ENCODE results near the gene TAOK3. TPM values are rescaled to one million over a fixed set of nuclear protein-coding genes. Genes with fewer than 3 reads are reported as not detected.
"Not testable (repeated sequence)": the region's sequence is repeated elsewhere in the genome, so short reads cannot be mapped to it uniquely, and the experiment has no call there.

Gene TAOK3
- total RNA-seq, 1 donor from 2014 or later: 52.9 TPM

DNA sequence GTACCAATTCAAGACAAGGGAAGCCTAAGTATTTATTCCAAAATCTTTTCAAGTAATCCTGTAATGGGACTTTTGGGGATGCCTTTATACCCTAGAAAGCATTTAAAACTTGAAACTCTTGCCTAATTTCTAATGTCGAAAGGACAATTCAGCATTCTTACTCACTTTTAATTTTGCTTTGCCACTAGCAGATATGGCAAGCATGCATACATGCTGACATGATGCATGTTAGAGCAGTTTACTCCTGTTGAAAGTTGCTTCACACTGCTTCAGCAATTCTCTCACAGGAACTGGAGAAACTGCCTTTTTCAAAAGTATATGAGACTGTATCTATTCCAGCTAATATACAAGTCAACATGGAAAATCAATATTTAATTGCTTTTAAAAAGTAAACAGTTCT, 79.9 kb downstream of the TAOK3 start:
- no peak for DNase-seq

DNA sequence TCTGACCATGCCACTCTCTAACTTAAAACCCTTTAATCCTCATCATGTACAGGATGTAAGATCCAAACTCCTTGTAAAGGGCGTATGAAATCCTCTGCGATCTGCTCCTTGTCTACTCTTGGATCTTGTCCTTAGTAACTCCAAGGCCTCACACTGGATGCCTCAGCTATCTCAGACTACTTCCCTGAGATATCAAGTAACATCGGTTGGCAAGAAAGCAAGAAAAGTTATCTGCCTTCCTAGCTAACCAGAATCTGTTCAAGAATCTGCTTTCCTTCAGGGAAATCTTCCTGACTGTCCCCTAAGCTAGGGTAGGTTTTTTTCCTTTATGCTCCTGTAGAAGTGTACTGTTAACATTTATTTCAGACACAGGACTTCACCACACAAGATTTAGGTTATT, 82.6 kb downstream of the TAOK3 start:
- DNase-seq: no peak

- no peak for DNase-seq
These were observed 84.5 kb downstream of the TAOK3 start for GRCh38 chr12:118288174-118288573.

DNA sequence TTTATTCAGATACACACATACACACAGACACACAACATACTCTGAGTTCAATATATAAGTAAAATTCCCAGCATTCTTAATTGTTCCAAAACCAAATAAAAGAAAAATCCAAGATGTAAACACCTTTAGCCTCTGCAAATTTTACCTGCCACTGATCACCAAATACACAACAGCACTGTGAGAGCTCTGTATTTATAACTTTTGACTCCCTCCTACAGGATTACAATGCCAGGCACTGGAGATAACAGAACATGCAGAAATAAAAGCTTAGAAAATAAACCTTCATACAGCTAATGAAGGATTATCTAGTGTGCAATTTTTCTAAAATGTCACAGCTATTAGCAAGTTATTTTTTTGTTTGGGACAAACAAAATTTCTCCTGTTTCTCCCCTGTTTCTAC, 85.0 kb downstream of the TAOK3 start:
- DNase-seq: no peak

- no peak for DNase-seq
These were observed 89.9 kb downstream of the TAOK3 start for GRCh38 chr12:118282767-118283166.

- not testable (repeated sequence) for DNase-seq
These were observed 94.4 kb downstream of the TAOK3 start for GRCh38 chr12:118278288-118278687.

DNA sequence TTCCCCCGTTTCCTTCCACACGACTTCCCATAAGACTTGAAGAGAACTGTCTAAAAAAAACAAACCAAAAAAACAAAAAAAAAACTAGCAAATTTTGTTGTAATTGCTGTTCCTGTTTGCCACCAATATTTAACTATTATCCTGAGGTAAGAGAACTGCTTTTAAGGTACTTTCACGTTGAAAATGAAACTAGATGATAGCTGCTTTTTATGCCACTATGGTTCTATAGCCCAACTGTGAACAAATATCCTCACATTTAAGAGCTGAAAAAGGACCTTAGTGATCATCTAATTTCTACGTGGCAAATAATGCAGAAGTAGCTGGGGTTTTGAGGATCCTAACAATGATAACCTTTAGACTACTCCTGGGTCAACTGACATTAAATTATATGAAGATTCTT, 98.6 kb downstream of the TAOK3 start:
- DNase-seq: no peak

- no peak for DNase-seq
These were observed 100.8 kb downstream of the TAOK3 start for GRCh38 chr12:118271770-118272417.

DNA sequence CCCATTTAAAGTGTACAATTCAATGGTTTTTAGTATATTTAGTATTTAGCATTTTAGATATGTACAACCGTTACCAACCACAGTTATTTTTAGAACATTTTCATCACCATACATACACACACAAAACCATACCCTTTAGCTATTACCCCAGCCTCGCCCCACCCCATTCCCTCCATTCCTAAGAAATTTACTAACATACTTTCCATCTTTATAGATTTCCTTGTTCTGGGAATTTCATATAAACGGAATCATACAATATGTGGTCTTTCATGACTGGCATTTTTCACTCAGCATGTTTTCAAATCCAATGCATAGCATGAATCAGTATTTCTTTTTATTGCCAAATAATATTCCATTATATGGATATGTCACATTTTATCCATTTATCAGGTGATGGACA, 101.5 kb downstream of the TAOK3 start:
- DNase-seq: no peak

- no peak for DNase-seq
These were observed 102.9 kb downstream of the TAOK3 start for GRCh38 chr12:118269806-118270205.

DNA sequence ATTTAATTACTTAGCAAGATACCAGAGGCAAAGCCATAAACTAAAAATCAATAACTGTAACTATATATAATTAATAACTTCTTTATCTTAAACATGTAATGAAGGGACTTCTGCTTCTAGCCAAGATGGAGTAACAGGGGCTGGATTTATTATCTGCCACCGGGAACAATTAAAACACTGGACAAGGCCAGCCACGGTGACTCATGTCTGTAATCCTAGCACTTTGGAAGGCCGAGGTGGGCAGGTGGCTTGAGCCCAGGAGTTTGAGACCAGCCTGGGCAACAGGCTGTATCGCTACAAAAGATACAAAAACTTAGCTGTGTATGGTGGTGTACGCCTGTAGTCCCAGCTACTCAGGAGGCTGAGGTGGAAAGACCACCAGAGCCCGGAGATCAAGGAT, 113.6 kb downstream of the TAOK3 start:
- DNase-seq: no peak

DNA sequence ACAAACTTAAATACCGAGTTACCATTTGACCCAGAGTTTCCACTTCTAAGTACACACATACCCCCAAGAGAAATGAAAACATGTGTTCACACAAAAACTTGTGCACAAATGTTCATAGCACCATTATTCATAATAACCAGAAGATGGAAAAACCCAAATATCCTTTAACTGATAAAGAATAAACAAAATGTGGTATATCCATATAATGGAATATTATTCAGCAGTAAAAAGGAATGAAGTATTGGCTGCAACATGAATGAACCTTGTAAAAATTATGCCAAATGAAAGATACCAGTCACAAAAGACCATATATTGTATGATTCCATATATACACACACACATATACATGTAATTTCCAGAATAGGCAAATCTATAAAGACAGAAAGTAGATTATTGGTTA, 116.4 kb downstream of the TAOK3 start:
- no peak for DNase-seq

GRCh38 chr12:118249547-118249946, 123.2 kb downstream of the TAOK3 start:
- DNase-seq: no peak

DNA sequence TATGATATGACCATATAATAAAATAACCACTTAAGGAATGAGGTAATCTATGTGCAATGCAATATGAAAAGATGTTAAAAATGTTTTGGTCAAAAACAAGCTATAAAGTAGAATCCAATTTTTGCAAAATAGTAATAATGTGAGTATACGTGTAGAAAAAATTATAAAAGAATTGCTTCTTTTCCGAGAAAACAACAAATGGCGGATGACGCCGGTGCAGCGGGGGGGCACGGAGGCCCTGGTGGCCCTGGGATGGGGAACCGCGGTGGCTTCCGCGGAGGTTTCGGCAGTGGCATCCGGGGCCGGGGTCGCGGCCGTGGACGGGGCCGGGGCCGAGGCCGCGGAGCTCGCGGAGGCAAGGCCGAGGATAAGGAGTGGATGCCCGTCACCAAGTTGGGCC, 126.8 kb downstream of the TAOK3 start:
- not testable (repeated sequence) for DNase-seq

DNA sequence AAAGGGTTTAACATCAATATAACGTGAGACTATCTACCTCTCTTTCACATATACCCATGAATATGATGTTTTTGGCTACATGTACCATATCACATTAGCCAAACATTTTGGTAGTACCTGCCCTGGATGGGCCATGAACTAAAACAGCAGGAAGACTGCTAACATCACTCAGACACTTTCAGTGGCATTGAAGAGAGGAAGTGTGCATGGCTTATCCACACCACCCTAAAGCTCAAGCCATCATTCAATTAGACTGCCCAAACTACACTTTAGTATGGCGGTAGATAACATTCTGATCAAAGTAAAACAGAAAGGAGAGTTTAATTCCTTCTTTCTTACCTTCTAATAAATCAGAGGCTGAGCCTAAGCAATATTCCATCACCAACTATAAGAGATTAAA, 133.8 kb downstream of the TAOK3 start:
- no peak for DNase-seq

DNA sequence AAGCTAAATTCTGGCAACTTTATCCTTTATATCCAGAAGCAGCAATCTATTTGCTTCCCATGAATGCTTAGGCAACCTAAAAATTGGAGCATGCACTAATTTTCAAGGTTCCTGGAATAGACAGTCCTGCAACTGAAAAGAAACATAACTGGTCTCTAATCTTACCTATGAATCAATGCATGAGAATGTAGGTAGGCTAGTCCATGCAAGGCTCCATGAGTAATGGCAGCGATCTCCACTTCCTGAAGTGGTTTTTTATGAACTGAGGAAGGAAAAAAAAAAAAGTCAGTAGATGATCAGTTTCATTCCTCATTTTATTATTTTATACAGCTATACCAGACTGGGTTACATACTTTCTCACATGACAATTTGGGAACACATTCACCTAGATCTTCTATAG, 134.8 kb downstream of the TAOK3 start:
- no peak for DNase-seq

- DNase-seq: no peak
These were observed 135.5 kb downstream of the TAOK3 start for GRCh38 chr12:118237052-118237665.

GRCh38 chr12:118220702-118221101, 152.0 kb downstream of the TAOK3 start:
- no peak for DNase-seq

GRCh38 chr12:118219772-118220171, 152.9 kb downstream of the TAOK3 start:
- DNase-seq: no peak

DNA sequence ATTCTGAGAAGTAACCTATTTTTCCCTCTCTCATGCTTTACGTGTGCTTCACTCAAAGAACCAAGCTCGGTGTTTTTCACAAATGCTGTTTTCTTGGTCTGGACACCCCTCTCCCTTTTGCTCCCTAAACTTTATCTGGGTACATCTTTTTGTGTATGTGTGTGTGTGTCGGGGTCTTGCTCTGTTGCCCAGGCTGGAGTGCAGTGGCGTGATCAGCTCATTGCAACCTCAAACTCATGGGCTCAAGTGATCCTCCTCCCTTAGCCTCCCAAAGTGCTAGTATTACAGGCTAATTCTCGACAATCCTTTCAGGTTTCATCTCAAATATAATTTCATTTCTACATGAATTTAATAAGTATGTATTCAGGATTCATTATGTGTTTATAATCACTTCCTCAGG, 153.6 kb downstream of the TAOK3 start:
- no peak for DNase-seq

GRCh38 chr12:118213452-118213851, 159.3 kb downstream of the TAOK3 start:
- no peak for DNase-seq

DNA sequence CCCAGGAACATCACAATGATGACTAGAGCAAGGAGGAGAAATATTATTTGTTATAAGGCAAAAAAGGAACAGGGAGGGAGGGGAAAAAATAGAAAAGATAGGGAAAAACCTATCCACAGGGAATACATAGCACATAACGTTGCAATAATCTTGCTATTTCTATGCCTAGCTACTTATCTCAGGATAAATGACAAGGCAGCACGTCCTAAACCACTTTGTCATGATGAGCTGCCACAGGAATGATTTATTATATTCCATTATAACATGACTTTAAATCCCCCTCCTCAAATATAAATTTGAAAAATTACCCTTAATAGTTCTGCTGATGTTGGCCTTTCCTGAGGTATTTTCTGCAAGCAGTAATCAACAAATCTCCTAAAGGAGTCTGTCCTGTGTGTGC, 160.1 kb downstream of the TAOK3 start:
- DNase-seq: no peak

- no peak for DNase-seq
These were observed 166.6 kb downstream of the TAOK3 start for GRCh38 chr12:118206107-118206412.

DNA sequence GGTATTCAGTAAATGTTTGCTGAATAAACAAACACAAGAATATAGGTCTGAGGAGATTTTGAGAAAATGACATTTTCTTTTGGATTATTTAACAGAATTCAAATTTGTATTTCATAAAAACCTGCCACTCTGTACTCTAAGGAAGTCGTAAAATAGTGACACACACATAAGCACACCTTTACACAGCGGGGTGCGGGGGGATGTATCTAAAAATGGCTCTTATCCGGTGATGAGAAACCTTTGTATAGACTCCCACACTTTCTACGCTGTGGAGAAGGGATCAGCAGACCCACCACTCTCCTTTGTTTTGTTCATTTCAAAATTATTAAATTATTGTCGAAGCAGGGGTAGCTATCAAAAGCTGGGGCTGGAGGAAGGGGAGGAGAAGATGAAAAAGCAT, 178.7 kb downstream of the TAOK3 start:
- DNase-seq: no peak

GRCh38 chr12:118193477-118193876, 179.2 kb downstream of the TAOK3 start:
- no peak for DNase-seq

Measured in occipital lobe (tissue), 2 donors.